ENCODE measurements around the gene LSR. TPM values are rescaled to one million over a fixed set of nuclear protein-coding genes. Genes with fewer than 3 reads are reported as not detected.

Gene LSR
- total RNA-seq, 6 experiments from 2014 or later = 96.6 to 138 (median 112) TPM

- Histone ChIP-seq H3K4me3 (no peak overlapping the region), H3K4me1 (peaks cover 0 to 4% (median 0%) of the 10 kb centered on the region in 4 donors), H3K36me3 (no peaks in the 10 kb centered on the region), H3K27me3 (no peaks in the 10 kb centered on the region), H3K9me3 (no peaks in the 10 kb centered on the region), H3K27ac (no peak overlapping the region)
- WGBS (ENCODE audit: insufficient coverage, low coverage, low lambda C conversion rate, missing lambda C conversion rate) = 90% methylated on average over 5 of the region's 10 CpGs
- ATAC-seq (no peak), DNase-seq (no peak)
- intact Hi-C loops (cut with DNase I) = no loop called here
- TF ChIP-seq POLR2A (IDR thresholded peaks at IDR 0.05) (no peak), CTCF (IDR thresholded peaks at IDR 0.05) (no peak)
Measured at GRCh38 chr19:35287713-35288112, 38.9 kb downstream of the LSR start.

GRCh38 chr19:35288331-35288730 lies 39.5 kb downstream of the LSR start:
- no peaks in the 10 kb centered on the region for H3K36me3 ChIP-seq
- DNase-seq (no peak), ATAC-seq (no peak)
- no peaks in the 10 kb centered on the region for H3K27me3 ChIP-seq
- H3K4me3 ChIP-seq = no peak overlapping the region
- intact Hi-C loops (cut with DNase I) = no loop called here
- no peak overlapping the region for H3K27ac ChIP-seq
- no peaks in the 10 kb centered on the region for H3K9me3 ChIP-seq
- TF ChIP-seq POLR2A (IDR thresholded peaks at IDR 0.05) (no peak), CTCF (IDR thresholded peaks at IDR 0.05) (no peak)
- H3K4me1 ChIP-seq = no peaks in the 10 kb centered on the region
- 71% methylated on average over 1 of the region's 2 CpGs for WGBS (ENCODE audit: insufficient coverage, low coverage, low lambda C conversion rate, missing lambda C conversion rate)

- H3K4me3 ChIP-seq = no peak overlapping the region
- H3K27me3 ChIP-seq = no peaks in the 10 kb centered on the region
- no peak for ATAC-seq
- intact Hi-C loops (cut with DNase I) = no loop called here
- no peak overlapping the region for H3K27ac ChIP-seq
- 93% methylated on average over 3 of the region's 5 CpGs for WGBS (ENCODE audit: insufficient coverage, low coverage, low lambda C conversion rate, missing lambda C conversion rate)
- DNase-seq = no peak
- no peak for TF ChIP-seq POLR2A (IDR thresholded peaks at IDR 0.05)
- no peak for TF ChIP-seq CTCF (IDR thresholded peaks at IDR 0.05)
- H3K36me3 ChIP-seq = no peaks in the 10 kb centered on the region
- H3K9me3 ChIP-seq = no peaks in the 10 kb centered on the region
- no peaks in the 10 kb centered on the region for H3K4me1 ChIP-seq
Measured at GRCh38 chr19:35288906-35289305, 40.1 kb downstream of the LSR start.

- H3K27ac ChIP-seq = no peak overlapping the region
- WGBS (ENCODE audit: insufficient coverage, low coverage, low lambda C conversion rate, missing lambda C conversion rate) = 66% methylated on average over 7 of the region's 20 CpGs
- no peaks in the 10 kb centered on the region for H3K9me3 ChIP-seq
- no peaks in the 10 kb centered on the region for H3K27me3 ChIP-seq
- ATAC-seq (no peak), DNase-seq (no peak)
- TF ChIP-seq POLR2A (IDR thresholded peaks at IDR 0.05) = no peak
- TF ChIP-seq CTCF (IDR thresholded peaks at IDR 0.05) = no peak
- intact Hi-C loops (cut with DNase I) = no loop called here
- H3K36me3 ChIP-seq = no peaks in the 10 kb centered on the region
- H3K4me3 ChIP-seq = no peak overlapping the region
- no peaks in the 10 kb centered on the region for H3K4me1 ChIP-seq
Measured at GRCh38 chr19:35290381-35291127, 41.8 kb downstream of the LSR start.
